ENCODE measurements around the gene MOGAT2. TPM values are rescaled to one million over a fixed set of nuclear protein-coding genes. Genes with fewer than 3 reads are reported as not detected.

The MOGAT2 gene
- total RNA-seq, 2 donors from 2014 or later = not detected

DNA sequence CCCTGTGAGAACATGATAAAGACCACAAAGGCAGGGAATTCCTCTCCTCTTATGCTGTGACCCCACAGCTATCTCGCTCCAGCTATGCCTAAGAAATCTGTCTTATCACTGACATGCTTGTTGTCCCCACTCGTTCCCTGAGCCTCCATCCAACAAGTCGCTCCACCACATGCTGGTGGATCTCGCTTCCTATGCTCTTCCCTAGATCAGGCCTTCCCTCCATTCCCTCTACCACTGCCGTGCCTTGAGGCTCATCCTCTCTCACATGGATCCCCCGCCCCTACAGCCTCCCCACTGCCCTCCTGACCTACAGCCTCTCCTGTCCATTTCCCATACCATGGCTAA lies 49.6 kb downstream of the MOGAT2 start:
- H3K9me3 Mint-ChIP-seq = no peaks in the 10 kb centered on the region
- no peak for ATAC-seq
- no peak overlapping the region for H3K27ac Mint-ChIP-seq

DNA sequence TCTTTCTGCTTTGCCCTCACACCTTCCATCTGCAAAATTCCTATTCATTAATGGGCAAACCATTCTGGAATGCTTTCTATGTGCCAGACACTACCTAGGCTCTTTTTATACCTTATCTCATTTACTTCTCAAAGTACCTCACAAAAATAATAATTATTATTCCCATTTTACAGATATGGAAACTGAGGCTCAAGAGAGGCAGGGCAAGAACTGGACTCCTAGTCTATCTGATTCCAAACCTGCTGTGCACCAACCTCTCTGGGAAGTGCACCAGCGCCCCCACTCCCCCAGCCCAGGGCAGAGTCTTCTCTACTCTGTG lies 50.1 kb downstream of the MOGAT2 start:
- no peaks in the 10 kb centered on the region for H3K36me3 Mint-ChIP-seq
- no peak for DNase-seq (ENCODE audit: low spot score in 2 of 2)
- H3K27ac Mint-ChIP-seq = no peak overlapping the region
- ATAC-seq = no peak
- no peaks in the 10 kb centered on the region for H3K9me3 Mint-ChIP-seq

More for the DNA sequence above, 49.6 kb downstream of the MOGAT2 start:
- DNase-seq (ENCODE audit: low spot score in 2 of 2) = peak in 1 of 2 donors; percentile 37
- H3K36me3 Mint-ChIP-seq = no peaks in the 10 kb centered on the region

DNA sequence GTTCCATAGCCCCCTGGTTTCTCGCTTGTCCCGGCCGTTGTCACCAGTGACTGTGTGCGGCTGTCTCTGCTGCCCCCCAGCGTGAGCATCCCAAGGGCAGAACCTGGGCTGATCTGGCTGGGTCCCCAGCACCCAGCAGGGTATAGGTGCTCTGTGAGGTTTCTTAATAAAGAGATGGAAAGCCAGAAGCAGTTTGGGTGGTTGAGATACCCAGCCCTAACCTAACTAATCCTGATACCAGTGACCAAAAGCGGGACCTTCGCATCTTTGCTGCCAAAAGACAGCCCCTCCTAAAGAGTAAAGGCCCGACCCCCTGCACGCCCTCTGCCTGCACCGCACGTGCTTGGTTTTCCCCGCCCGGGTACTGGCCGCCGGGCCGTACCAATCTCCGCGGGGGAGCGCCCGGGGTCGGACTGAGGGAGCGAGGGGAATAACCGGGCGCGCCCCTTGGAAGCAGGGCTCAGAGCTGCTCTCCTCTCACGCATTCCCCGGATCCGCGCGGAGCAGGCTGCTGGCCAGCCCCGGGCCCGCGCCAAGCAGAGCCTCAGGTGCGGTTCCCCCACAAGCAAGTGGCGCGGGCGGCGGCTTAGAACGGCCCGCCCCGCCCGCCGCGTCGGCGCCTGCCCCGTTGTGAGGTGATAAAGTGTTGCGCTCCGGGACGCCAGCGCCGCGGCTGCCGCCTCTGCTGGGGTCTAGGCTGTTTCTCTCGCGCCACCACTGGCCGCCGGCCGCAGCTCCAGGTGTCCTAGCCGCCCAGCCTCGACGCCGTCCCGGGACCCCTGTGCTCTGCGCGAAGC lies 50.7 kb downstream of the MOGAT2 start, which contains the start of gene DGAT2:
Gene DGAT2, plus strand, starts transcription at position 667 of the 797 bp plus-strand sequence. CDS start 214 bp downstream, outside the sequence.
- Mint-ChIP-seq H3K27ac (peak within 1 kb of the TSS in 1 of 2 donors; percentile 80), H3K9me3 (no peaks in the 10 kb centered on the region), H3K36me3 (no peaks in the 10 kb centered on the region)
- peak; percentile 87 to 90 for ATAC-seq
- DNase-seq (ENCODE audit: low spot score in 2 of 2) = peak; percentile 70 to 71

DNA sequence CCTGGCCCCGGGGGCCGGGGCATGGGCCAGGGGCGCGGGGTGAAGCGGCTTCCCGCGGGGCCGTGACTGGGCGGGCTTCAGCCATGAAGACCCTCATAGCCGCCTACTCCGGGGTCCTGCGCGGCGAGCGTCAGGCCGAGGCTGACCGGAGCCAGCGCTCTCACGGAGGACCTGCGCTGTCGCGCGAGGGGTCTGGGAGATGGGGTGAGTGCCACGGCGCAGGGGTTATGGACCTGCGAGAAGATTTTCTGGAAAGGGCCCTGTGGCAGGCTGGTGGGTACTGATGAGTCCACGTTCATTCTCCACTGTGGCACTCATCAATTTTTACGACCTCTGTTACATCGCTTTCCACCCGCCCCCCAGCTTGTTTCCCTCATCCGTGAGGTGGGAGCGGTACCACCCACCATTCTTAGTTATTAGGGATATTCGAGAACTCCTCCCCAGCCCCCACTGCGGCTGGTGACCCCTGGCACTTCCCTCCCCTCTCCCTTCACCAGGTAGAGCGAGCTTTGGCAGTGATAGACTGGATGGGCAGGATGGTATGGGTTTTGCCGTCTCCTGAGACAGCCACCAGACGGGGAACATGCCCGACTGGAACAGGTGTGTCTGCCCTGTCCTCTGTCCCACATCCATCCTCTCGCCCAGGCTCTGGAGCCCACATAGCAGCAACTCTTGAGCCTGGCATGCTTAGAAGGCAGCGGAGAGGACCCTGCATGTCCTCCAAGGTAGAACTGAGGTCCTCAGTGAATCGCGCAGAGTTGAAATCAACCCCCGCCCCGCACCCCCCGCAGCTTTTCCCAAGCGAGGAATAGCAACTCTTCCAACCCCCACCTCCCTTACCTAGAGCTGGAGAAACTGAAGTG lies 51.5 kb downstream of the MOGAT2 start:
- DNase-seq (ENCODE audit: low spot score in 2 of 2) (peak in 1 of 2 donors; percentile 37), ATAC-seq (no peak)
- Mint-ChIP-seq H3K9me3 (no peaks in the 10 kb centered on the region), H3K27ac (no peak overlapping the region), H3K36me3 (no peaks in the 10 kb centered on the region)

DNA sequence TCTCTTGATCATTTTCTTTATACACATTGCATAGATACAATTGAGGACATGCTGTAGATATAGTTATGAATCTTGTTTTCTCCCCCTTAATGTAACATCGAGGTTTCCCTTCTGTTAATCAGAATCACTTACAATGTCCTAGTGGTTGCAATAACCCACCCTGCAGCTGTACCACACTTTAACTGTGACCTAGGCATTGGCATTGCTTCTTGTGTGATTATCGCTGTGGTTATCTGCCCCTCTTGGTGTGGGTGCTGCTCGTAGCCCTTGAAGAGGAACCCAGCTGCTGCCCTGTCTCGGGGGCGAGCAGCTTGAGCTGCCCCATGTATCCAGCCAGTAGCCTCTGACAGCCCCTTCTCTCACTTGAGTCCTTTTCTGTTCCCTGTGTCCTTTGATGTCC lies 52.5 kb downstream of the MOGAT2 start:
- H3K9me3 Mint-ChIP-seq = no peaks in the 10 kb centered on the region
- no peak overlapping the region for H3K27ac Mint-ChIP-seq
- no peak for ATAC-seq
- no peaks in the 10 kb centered on the region for H3K36me3 Mint-ChIP-seq
- DNase-seq (ENCODE audit: low spot score in 2 of 2) = peak in 1 of 2 donors; percentile 14

DNA sequence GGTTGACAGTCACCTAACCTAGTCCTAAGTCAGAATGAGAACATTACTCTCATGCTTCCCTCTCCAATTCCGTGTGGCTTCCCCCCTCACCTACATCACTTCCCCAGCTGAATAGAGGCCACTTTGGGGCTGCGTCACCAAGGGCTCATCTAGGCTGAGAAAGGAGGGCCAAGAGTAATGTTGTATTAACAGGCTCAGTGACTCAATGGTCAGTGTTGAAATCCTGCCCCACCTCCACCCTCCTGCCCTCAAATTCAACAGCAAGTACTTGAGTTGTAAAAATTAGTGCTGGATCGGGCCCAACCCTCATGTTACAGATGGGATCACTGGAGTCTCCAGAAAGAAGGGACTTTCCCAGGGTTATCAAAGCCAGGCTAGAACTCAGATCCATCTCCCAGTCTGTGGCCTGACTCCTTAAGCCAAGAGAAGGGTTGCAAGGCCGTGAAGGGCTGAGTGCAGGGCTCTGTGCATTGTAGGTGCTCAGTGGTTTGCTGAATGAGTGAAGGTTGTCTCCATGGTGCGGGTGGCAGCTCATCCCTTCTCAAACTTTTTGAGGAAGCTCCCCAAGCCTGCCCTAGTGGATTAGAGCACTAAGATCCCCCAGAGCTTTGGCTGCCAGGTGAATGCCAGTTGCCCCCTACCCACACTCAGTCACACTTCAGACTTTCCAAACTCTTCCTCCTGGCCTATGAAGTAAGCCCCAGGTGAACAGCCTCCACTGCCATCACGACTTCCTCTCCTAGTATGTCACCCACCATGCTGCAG lies 54.2 kb downstream of the MOGAT2 start:
- H3K9me3 Mint-ChIP-seq = no peaks in the 10 kb centered on the region
- no peaks in the 10 kb centered on the region for H3K36me3 Mint-ChIP-seq
- H3K27ac Mint-ChIP-seq = no peak overlapping the region
- peak in 1 of 2 donors; percentile 37 for DNase-seq (ENCODE audit: low spot score in 2 of 2)
- ATAC-seq = no peak

DNA sequence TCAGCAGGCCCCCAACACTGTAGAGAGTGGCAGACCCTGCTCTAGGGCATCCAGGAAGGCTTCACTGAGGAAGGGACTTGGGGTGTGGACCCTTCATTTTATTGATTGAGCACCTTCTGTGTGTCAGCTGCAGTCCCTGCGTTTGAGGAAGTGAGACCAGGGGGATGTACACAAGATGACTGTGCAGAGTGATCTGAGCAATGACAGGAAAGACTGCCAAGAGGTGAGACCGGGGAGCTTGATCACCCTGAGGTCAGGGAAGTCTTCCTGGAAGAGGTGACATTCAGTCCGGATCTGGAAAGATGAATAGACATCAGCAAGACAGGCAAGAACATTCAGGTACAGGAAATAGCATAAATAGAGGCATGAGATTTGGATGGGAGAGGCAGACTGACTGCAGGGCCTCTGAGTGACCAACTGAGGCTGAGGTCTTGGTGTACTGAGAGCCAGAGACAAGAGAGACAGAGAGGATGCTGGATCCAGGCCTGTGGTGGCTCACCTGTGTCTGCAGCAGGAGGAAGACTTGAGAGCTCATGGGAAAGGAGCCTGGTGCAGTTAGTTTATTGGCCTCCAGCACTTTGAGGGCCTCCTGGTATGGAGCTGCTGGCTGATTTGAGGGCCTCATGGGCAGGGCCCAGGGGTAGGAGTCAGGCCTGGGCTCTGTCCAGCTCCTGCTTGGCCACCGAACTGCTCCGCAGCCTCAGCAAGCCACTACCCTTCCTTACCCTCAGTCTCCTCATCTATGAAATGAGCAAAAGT lies 56.1 kb downstream of the MOGAT2 start:
- ATAC-seq (peak; percentile 76 to 87), DNase-seq (ENCODE audit: low spot score in 2 of 2) (peak; percentile 20 to 43)
- Mint-ChIP-seq H3K9me3 (no peaks in the 10 kb centered on the region), H3K27ac (peak overlapping the region in 1 of 2 donors; percentile 30), H3K36me3 (no peaks in the 10 kb centered on the region)

DNA sequence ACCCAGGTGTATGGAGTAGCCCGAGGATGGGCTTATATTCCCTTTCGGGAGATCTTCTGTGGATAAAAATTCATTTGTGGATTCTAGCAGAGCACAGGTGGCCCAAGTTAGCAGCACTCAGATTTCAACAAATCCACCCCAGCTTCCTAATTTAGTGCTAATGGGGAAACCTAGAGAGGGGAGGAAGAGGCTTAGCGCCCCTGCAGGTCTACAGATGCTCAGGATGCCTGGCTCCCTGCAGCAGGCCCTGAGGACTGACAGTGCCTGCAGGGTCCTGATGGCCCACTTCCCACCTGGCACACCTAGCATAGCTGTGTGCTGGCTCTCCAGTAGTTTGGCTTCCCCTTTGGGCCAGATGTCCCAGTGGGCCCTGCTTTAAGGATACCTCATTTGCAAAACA lies 57.4 kb downstream of the MOGAT2 start:
- Mint-ChIP-seq H3K9me3 (no peaks in the 10 kb centered on the region), H3K36me3 (no peaks in the 10 kb centered on the region), H3K27ac (no peak overlapping the region)
- no peak for DNase-seq (ENCODE audit: low spot score in 2 of 2)
- no peak for ATAC-seq

DNA sequence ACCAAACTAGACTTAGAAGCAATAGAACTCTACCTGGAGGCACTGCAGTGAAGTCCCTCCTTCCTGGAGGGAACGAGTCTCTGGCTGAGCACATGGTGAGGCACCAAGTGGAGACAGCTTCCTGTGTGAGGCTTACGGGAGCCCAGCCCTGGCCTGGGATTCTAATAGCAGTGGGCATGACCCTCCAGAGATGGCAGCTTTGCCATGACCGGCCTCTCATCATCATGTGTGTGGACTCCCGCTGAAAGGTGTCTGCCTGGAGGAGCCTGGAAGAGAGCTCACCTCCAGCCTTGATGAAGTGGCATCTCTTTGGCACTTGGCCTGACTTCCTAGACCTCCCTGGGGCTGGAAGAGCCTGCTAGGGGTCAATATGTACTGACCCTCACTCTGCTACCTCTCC lies 58.9 kb downstream of the MOGAT2 start:
- ATAC-seq = no peak
- H3K36me3 Mint-ChIP-seq = no peaks in the 10 kb centered on the region
- no peak overlapping the region for H3K27ac Mint-ChIP-seq
- no peak for DNase-seq (ENCODE audit: low spot score in 2 of 2)
- no peaks in the 10 kb centered on the region for H3K9me3 Mint-ChIP-seq

DNA sequence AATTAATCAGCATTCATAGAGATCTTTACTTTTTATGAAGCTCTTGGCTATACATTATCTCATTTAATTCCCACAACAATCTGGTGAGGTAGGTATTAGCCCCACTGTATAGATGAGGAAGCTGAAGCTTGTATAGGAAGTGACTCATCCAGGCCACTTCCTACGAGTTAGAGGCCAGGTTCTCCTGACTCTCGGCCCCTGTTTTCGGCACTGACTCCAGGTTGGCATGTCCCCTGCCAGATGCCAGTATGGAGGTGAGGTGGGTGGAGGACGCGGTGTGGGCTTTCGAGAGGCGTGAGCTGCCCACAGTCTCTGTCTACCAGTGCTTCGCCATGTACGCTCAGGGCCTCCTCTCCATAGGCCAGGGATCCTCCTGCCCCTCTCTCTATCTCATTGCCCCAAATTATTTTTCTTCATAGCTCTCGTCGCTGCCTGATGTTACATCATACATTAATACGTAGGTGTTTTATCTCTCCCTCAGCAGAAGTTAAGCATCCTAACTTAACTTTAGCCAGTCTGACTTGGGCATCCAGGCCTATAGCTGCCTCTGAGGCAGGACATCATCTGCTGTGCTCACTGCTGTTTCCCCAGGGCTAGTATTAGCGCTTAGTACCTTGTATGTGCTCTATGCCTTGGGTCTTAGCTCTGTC lies 59.9 kb downstream of the MOGAT2 start:
- Mint-ChIP-seq H3K36me3 (no peaks in the 10 kb centered on the region), H3K9me3 (no peaks in the 10 kb centered on the region), H3K27ac (peak overlapping the region; percentile 39 to 46)
- ATAC-seq = peak in 1 of 2 donors; percentile 49
- DNase-seq (ENCODE audit: low spot score in 2 of 2) = no peak

DNA sequence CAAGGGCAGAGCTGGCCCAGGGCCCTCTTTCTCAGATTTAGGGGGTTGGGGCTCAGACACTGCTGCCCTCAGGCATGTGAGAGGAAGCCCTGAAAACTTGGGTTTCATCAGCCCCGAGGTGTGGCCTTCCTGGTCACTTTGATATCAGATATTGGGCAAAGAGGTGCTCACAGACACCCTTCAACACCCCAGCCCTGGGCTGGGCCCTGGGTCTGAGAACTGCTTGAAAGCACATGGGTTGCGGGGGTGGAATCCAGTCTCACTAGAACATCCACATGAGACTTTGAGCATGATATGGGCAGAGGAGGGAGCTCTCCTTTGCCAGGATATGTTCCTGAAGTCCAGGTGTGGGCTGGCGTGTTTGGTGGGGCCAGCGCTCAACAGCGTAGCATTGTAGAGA lies 61.3 kb downstream of the MOGAT2 start:
- DNase-seq (ENCODE audit: low spot score in 2 of 2) (no peak), ATAC-seq (no peak)
- no peak overlapping the region for H3K27ac Mint-ChIP-seq
- H3K9me3 Mint-ChIP-seq = no peaks in the 10 kb centered on the region
- H3K36me3 Mint-ChIP-seq = no peaks in the 10 kb centered on the region

DNA sequence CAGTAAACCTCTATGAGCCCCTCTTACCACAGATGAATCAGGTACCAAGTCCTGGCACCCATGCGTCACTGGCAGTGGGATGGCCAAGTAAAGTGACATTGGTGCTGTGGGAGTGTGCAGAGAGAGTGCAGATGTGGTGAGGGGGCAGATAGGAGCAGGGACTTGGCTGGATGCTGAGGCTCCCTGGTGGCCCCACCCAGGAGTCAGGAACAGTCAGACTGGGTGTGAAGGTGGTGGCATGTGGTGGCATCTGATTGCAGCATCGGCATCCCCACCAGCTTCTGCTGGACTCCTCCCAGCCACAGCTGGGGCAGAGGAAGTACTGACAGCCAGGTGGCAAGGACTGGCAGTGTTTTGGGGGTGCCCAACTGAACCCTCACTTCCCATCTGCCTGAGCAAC lies 62.3 kb downstream of the MOGAT2 start:
- Mint-ChIP-seq H3K9me3 (no peaks in the 10 kb centered on the region), H3K27ac (no peak overlapping the region)
- no peak for ATAC-seq

DNA sequence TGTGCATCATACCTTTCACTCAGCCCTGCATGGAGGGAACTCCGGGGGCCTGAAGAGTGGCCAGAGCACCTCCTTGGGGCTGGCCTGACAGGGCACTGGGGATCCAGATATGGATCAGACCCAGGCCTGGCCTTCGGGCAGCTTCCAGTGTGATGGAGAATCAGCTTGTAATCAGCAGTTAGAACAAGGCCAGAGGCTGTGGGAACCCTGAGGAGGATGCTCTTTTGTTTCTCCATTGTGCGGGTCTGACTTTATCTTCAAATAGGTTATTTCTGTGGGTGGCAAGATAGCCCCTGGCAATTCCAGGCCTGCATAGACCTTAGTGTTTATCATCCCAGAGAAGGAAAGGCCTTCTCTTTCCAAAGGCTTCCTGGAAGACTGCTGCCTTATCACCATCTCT lies 63.2 kb downstream of the MOGAT2 start:
- no peaks in the 10 kb centered on the region for H3K36me3 Mint-ChIP-seq
- H3K9me3 Mint-ChIP-seq = no peaks in the 10 kb centered on the region
- ATAC-seq = no peak
- H3K27ac Mint-ChIP-seq = no peak overlapping the region
- no peak for DNase-seq (ENCODE audit: low spot score in 2 of 2)

More for the DNA sequence above, 62.3 kb downstream of the MOGAT2 start:
- DNase-seq (ENCODE audit: low spot score in 2 of 2) = no peak
- H3K36me3 Mint-ChIP-seq = no peaks in the 10 kb centered on the region

DNA sequence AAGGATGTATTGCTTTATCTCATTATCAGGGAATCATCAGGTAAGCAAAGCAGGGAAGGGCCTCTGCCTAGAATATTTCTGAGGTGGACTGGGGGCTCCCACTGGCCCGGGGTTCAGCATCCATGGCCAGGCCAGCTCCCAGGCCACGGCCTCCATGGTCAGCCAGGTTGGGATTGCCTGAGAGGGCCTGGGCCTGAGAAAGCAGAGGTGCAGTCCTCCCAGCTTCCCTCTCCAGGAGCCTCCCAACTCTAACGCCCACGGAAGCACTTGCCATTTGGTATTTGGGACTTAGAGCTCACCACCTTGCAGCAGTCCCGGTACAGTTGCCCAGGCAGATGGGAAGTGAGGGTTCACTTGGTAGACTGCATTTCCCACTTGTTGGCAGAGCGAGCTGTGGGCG lies 63.7 kb downstream of the MOGAT2 start:
- no peaks in the 10 kb centered on the region for H3K36me3 Mint-ChIP-seq
- DNase-seq (ENCODE audit: low spot score in 2 of 2) (no peak), ATAC-seq (no peak)
- H3K27ac Mint-ChIP-seq = no peak overlapping the region
- H3K9me3 Mint-ChIP-seq = no peaks in the 10 kb centered on the region

DNA sequence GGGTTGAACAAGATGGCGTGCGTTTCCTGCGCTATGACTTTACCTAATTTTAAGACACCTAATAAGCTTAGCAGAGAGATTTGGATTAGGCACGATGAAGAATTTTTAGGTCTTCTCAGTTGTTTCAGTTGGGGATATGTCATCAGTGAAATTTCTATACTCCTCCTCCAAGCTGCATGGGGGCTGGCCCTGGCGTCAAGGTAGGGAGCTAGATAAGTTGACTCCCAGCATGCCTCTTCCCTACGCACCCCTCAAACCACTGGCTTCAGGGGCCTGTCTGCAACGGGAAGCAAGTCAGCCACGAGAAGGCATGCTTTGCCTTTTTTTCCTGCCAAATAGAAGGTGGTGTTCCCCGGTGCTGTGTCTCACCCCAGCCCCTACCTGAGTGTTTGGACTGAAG lies 64.2 kb downstream of the MOGAT2 start:
- ATAC-seq (no peak), DNase-seq (ENCODE audit: low spot score in 2 of 2) (no peak)
- no peaks in the 10 kb centered on the region for H3K9me3 Mint-ChIP-seq
- H3K36me3 Mint-ChIP-seq = no peaks in the 10 kb centered on the region
- H3K27ac Mint-ChIP-seq = no peak overlapping the region

Data from activated naive CD4-positive, alpha-beta T cell treated with anti-CD3 and anti-CD28 coated beads, Interleukin-2, amount 50 U/mL, for 72 hours (primary cell).